CD4-positive, alpha-beta T cell treated with Interleukin-17A for 1 hour (primary cell): ENCODE measurements around the gene BCL2L13.
"Not testable (repeated sequence)": the region's sequence is repeated elsewhere in the genome, so short reads cannot be mapped to it uniquely, and the experiment has no call there.

ENCODE experiments used
- DNase-seq: peaks from one replicate; pipeline ENCODE4 v3.0.0-alpha.2; 2020

The BCL2L13 gene

DNA sequence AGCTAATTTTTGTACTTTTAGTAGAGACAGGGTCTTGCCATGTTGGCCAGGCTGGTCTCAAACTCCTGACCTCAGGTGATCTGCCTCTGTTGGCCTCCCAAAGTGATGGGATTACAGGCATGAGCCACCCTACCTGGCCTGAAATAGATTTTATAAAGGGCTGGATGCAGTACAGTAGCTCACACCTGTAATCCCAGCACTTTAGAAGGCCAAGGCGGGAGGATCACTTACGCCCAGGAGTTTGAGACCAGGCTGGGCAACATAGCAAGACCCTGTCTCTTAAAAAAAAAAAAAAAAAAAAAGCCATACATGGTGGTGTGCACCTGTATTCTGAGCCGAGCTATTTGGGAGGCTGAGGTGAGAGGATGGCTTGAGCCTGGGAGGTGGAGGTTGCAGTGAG lies 59.7 kb downstream of the BCL2L13 start:
- DNase-seq = not testable (repeated sequence)

DNA sequence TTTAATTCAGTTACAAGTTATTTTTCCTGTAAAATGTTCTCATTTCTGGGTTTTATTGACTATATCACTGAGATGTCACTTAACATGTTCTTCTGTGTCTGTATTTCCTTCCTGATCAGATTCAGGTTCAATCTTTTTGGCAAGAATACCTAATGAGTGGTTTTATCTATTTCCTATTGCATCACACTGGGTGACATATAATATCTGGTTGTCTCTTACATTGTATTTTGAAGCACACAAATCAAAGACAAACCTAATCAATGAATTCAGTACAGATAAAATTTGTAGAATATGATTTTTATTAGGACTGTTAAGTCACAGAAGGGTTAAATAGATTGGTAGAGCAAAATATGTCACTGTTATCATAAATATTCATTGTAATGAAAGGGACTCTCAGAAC lies 60.4 kb downstream of the BCL2L13 start:
- no peak for DNase-seq

DNA sequence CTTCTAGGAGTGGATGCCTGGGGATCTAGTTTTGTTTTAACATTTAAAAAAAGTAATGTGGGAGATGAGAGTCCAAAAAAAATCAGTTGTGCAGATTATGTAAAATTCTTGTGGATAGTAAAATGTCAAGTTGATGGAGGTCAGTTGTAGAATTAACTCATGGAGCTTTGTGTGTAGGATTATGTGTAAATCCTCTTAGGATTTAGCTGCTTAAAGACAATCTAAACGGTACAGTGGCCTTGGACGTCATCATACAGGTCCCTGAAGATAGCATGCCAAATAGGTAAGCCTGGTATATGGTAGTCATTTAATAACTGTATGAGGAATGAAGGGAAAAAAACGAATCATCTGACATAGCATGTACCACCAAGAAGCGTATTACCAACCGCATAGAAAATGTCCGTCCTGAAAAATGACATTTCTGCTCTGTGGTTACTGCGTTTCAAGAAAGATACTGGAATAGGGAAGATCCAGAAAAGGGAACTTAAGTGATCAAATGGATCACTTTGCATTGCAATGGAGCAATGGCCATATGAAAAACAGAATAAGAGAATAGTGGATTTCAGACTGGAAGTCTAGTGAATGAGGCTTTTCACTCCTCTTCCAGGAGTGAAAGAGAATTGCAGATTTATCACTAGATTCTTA lies 61.3 kb downstream of the BCL2L13 start:
- DNase-seq = no peak

DNA sequence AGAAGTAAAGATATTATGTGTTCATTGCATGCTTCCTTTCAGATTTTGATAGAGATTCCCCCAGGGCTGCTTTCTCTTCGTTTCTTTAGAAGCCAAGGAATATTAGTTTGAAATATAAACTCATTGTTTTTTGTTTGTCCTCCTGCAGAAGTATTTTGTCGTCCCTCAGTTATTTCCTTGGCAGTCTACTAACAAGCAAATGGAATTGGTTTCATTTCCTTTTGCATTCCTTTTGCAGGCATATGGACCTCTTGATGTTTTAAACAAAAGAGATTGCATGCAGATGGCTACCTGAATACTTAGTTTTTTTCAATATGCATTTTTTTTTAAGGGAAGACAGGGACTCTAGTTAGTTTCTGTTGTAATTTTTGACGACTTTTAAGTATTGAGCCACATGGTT lies 62.2 kb downstream of the BCL2L13 start:
- no peak for DNase-seq

DNA sequence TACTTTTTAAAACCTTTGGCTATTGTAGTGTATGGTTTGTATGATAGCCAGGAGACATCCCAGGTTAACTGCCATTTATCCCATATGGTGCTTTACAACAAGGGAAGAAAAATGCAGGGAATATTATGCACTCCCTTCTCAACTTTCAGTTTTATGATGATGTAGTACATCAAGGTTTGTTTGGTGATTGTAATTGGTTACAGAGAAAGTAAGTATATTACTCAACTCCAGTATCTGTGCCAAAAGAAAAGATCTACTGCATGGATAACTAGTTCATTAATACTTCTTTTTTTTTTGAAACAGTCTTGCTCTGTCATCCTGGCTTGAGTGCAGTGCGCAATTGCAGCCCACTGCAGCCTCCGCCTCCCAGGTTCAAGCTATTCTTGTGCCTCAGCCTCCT lies 65.3 kb downstream of the BCL2L13 start:
- no peak for DNase-seq

DNA sequence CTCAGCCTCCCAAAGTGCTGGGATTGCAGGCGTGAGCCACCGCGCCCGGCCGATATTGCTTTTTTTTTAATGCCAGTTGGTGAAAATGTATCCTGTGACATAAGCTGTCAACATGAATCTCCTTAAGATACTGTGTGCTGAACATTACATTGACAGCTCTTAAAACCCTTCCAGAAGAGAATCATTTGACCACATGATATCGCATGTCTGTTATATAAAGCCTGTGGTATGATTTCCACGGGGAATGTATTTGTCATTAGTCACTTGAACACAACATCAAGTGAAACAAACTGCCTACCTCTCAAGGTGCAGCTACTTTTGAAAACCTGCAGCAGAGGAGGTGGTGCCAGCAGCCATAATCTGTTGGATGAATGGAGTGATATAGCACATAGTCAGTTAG lies 67.0 kb downstream of the BCL2L13 start:
- no peak for DNase-seq

DNA sequence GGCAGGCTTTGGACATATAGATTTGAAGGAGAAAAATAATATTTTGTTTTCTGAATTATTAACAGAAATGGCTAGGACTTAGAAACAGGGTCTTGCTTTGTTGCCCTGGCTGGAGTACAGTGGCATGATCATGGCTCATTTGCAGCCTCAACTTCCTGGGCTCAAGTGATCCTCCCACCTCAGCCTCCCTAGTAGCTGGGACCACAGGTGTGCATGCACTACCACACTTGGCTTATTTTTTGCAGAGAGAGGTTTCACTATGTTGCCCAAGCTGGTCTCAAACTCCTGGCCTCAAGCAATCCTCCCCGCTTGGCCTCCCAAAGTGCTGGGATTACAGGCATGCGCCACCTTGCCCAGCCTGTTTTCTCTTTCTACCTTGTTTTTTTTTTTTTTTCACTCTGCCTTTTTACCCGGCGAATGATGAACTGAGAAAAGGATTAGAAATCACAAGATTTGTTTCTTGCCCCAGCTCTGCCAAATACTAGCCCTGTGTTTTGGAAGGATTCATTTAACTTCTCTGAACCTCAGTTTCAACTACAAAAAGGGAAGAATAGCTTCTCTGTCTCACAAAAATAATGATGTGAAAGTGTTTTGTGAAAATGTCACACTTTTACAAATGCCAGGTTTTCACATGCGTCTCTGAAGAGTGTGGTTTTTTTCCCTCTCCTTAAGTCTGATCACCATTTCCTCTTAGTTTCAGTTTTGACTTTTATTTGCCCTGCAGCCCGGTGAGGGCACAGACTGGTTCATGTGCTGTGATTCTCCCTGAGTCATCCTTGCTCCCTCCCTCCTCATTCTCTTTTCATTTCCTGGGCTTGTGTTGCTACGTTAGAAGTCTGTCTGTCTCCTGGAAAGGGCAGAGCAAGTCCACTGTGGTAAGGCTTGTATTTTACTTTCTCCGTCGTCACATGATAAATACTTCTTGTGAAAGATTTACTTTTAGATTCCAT lies 67.7 kb downstream of the BCL2L13 start:
- DNase-seq = peak; percentile 31

DNA sequence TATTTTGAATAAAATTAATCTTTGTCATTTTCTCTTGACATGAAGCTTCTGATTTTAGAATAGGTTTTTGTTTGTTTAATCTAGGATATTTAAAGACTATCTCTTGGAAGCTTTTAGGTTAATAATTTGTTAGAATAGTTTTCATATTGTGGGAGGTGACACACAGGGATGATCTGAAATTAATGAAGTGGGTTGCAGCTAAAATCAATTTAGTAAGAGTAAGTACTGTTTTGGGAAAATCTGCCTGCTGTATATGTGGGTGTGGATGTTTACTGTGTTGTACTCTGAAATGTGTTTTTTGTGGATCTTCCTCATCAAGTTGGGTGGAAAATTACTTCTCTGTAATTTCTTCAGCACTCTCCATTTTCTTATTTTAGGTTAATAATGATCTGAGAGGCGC lies 68.4 kb downstream of the BCL2L13 start:
- DNase-seq = no peak

DNA sequence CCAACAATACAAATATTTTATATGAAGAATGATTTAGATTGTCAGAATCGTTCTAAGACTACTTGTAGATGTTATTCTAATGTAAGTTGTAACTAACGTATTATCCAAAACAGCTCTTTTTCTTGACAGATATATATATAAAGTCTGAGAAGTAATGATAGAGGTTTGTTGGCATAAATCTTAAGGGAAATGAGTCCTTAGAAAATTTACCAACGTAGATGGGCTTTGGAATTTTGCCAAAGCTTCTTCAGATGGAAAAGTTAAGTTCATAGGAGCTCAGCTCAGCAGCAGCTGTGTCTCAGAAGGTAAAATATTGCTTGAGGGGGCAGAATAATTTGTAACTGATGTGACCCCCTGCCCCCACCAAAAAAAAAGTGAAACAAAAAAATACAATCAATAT lies 69.0 kb downstream of the BCL2L13 start:
- DNase-seq = no peak

DNA sequence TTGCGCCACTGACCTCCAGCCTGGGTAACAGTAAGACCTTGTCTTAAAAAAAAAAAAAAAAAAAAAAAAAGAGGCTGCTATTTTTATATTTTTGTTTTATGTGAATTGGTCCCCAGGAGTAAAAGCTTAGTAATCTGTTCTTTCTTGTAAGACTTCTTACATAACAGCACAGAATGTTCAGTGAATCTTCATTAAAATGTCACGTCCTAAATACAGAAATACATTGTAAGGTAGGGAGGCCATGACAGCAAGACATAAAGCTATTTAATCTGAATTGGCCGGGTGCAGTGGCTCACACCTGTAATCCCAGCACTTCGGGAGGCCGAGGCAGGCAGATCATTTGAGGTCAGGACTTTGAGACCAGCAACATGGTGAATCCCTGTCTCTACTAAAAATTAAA lies 71.5 kb downstream of the BCL2L13 start:
- no peak for DNase-seq

DNA sequence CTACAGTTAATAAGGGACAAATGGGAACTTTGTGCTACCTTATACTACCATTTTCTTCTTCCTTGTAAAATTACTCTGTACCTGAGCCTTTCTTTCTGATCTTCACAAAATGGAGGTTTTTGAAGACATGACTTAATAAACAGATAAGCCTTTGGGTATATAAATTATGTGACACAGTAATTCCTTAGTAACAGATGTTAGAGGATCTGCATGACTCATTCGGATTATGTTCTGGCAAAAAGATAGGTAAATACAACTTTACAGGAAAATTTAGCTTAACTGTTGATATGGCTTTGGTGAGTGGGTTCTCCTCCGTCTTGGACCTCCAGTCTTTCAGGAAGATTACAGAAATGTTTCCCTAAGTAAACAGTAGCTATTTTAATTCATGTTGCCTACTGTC lies 73.9 kb downstream of the BCL2L13 start:
- no peak for DNase-seq

DNA sequence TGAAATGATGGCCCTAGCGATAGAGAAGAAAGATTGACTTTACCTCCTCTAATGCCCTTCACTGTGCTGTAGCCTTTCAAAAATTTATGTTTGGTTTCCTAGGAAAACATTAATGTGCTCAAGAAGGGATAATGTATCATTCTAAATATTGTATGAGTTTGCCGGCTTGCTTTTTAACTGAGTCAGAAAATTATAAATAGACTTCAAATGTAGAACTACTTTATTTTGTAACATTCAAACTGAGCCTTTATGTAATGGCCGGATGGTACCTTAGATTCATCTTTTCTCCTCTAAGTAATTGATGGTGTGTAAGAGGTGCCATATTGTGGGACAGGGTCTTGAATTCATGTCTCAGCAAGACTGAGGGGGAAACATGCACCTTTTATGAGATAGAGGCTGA lies 78.0 kb downstream of the BCL2L13 start:
- no peak for DNase-seq

DNA sequence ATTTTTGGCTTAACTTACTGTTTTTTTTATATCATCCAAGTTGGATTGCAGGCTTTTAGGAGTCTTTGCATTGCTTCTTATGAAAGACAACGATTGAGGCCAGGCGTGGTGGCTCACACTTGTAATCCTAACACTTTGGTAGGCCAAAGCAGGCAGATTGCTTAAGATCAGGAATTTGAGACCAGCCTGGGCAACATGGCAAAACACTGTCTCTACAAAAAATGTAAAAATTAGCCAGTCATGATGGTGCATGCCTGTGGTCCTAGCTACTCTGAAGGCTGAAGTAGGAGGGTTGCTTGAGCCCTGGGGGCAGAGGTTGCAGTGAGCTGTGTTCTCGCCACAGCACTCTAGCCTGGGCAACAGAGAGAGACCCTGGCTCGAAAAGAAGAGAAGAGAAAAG lies 79.2 kb downstream of the BCL2L13 start:
- no peak for DNase-seq

DNA sequence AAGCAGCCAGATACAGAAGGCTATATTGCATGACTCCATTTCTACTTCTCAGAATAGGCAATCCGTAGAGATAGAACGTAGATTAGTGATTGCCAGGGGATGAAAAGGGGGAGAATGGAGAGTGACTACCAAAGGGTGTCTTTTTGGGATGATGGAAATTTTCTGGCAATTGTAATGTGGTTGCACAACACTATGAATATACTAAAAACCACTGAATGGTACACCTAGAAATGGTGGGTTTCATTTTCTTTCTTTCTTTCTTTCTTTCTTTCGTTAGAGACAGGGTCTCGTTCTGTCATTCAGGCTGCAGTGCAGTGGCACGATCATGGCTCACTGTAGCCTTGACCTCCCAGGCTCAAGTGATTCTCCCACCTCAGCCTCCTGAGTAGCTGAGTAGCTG lies 81.4 kb downstream of the BCL2L13 start:
- no peak for DNase-seq

DNA sequence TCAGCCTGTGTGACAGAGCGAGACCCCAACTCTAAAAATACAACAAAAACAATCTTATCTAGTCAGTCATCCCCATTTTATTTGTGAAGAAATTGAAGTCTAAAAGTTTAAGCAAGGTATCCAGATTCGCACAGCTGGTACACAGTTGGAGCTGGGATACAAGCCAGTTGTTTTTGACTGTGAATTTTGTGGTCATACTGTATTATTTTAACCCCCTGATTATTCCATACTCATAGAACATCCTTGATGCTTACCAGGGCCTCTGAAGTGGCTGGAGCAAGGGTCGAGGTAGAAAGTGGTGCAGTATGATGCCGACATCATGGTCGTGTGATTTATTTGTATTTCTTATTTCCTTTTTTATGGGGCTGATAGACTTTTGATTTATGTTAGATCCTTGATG lies 85.7 kb downstream of the BCL2L13 start:
- DNase-seq = no peak

DNA sequence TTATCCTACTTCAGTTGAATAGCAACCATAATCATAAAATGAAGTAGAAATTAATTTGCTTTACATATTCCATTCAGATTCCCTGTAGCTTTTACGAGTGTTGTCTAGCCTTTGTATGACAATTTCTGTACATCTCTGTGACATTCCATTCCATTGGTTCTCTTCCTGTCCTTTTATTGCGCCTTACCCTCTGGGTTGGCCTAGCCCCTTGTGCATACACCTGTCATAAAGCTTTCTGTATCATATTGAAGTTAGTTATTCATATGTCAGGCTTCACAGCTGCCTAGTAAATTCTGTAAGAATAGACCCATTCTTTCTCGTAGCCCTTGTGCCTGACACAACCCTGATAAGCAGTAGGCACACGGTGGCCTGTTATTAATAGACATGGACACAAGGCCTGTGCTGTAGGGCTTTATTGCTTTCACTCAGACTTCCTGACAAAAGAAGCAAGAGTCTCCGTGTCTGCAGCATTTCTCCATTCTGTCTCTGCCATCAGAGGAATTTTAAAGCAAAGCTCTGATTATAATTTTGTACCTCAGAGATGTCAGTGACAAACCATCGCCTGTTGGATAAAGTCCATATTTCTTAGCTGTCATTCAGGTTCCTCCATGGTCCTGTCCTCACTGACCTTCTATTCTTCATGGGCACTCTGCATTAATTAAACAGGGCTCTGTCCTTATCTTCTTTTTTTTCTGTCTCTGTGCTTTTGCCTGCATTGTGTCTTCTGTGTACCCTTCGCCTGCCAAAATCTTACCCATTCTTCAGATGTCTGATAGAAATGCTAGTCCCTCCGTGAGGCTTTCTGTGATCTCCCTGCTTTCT lies 86.3 kb downstream of the BCL2L13 start:
- DNase-seq = no peak

DNA sequence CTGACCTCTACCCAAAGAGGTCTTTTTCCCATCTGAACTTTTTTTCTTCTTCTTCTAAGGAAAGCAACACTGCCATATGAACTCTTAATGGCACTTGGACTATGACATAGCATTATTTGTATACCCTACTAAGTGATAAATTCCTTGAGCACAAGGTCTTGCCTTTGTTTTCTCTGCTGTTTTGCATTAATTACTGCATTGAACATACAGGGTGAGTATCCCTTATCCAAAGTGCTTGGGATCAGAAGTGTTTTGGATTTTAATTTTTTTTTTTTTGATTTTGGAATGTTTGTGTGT lies 86.9 kb downstream of the BCL2L13 start:
- DNase-seq = no peak

DNA sequence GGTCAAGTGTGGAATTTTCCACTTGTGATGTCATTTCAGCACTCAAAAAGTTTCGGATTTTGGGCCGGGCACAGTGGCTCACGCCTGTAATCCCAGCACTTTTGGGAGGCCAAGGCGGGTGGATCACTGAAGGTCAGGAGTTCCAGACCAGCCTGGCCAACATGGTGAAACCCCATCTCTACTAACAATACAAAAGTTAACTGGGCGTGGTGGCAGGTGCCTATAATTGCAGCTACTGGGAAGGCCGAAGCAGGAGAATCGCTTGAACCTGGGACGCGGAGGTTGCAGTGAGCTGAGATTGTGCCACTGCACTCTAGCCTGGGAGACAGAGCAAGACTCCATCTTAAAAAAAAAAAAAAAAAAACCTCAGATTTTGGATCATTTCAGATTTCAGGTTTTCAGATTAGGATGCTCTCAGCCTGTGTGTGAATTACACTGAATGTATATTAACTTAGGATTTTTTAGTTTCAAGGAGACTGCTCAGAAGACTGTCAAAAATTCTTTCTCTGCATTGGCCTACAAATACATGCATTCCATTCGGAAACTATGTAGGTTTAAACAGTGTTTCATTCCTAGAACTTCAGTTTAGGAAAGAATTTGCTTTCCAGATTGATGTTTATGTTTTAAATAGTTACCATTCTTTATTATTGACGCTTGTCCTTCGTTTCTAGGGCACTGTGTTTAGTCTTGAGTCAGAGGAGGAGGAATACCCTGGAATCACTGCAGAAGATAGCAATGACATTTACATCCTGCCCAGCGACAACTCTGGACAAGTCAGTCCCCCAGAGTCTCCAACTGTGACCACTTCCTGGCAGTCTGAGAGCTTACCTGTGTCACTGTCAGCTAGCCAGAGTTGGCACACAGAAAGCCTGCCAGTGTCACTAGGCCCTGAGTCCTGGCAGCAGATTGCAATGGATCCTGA lies 87.7 kb downstream of the BCL2L13 start:
- no peak for DNase-seq

DNA sequence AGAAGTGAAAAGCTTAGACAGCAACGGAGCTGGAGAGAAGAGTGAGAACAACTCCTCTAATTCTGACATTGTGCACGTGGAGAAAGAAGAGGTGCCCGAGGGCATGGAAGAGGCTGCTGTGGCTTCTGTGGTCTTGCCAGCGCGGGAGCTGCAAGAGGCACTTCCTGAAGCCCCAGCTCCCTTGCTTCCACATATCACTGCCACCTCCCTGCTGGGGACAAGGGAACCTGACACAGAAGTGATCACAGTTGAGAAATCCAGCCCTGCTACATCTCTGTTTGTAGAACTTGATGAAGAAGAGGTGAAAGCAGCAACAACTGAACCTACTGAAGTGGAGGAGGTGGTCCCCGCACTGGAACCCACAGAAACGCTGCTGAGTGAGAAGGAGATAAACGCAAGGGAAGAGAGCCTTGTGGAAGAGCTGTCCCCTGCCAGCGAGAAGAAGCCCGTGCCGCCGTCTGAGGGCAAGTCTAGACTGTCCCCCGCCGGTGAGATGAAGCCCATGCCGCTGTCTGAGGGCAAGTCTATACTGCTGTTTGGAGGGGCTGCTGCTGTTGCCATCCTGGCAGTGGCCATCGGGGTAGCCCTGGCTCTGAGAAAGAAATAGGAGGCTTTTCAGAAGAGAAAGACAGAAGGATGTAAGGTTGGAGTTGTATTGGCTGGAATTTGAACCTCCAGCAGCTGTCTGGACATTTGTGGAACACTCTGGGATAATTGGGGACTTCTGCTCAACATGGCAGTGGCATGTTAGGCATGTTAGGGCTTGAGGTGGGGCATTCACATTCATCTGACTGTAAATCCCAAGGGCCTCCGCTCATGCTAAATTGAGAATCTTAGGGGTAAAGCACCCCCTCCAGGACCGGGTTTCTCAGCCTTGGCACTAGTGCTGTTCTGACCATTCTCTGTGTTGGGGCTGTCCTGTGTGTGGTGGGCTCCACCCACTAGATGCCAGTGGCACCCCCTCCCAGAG lies 88.7 kb downstream of the BCL2L13 start:
- no peak for DNase-seq

DNA sequence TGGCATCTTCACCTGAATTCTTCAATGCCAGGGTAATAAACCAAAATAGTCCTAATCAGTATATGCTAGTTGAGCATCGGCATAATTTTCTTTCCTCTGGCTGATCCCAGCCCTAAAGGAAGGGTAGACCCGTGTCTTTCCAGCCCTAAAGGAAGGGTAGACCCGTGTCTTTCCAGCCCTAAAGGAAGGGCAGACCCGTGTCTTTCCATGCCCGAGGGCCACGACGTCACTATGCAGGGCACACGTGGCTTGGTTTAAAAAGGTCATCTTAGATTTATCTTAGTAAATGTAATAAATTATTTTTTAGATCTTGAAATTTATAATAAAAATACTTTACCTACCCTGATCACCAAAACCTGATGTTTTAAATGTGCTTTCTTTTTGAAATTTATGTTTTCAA lies 90.2 kb downstream of the BCL2L13 start:
- no peak for DNase-seq

DNA sequence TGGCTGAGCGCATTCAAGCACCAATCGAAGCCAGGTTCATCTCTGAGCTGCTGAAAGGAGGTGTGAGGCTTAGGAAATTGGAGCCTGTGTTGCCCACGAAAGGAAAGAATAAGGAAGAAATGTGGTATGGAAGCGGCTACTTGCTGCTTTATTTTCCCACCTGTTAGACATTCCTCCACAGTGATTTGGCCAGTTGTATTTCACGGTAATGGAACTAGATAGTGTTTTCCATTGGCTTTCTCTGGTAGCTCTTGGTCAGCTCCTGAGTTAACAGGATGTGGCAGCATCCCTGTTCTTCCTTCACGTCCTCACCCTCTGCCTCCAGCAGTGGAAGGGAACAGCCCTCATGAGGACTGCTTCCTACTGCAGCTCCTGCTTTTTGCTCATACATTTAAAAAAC lies 91.0 kb downstream of the BCL2L13 start:
- DNase-seq = no peak
